Mesendoderm (in vitro differentiated cells): ENCODE results near the gene IGFBP5. TPM values are rescaled to one million over a fixed set of nuclear protein-coding genes. Genes with fewer than 3 reads are reported as not detected.

Experiments used
- DNase-seq: peaks from one replicate; pipeline ENCODE4 v3.0.0; 2013
- H2AK5ac ChIP-seq: 2 replicates; pipeline ENCODE4 v1.6.1; 2013; ENCODE audit warnings: low read length, inconsistent platforms
- H2BK120ac ChIP-seq: 2 replicates; pipeline ENCODE4 v1.6.1; 2013; ENCODE audit warnings: low read depth, mild to moderate bottlenecking, low read length, moderate library complexity, mixed read lengths
- H2BK15ac ChIP-seq: replicated peaks from 2 replicates; pipeline ENCODE4 v1.6.1; 2013; ENCODE audit warnings: low read depth, mild to moderate bottlenecking, moderate library complexity
- H2BK5ac ChIP-seq: 2 replicates; pipeline ENCODE4 v1.6.1; 2013; ENCODE audit warnings: low read length, inconsistent platforms
- H3K18ac ChIP-seq: 2 replicates; pipeline ENCODE4 v1.6.1; 2013; ENCODE audit warnings: mild to moderate bottlenecking, low read length, mixed read lengths
- H3K23ac ChIP-seq: one replicate; pipeline ENCODE4 v1.6.1; 2013; ENCODE audit warnings: low read length
- H3K27ac ChIP-seq: 2 replicates; pipeline ENCODE4 v1.5.1; 2013; ENCODE audit warnings: low read depth, mild to moderate bottlenecking, inconsistent platforms, low read length, moderate library complexity
- H3K27me3 ChIP-seq: 2 replicates; pipeline ENCODE4 v1.6.1; 2013; ENCODE audit warnings: low read length, control low read depth, mild to moderate bottlenecking, inconsistent platforms; ENCODE audit not compliant: insufficient read depth, poor library complexity
- H3K36me3 ChIP-seq: 2 replicates; pipeline ENCODE4 v1.6.1; 2013; ENCODE audit warnings: low read length, inconsistent platforms; ENCODE audit not compliant: control insufficient read depth, insufficient read depth
- H3K4ac ChIP-seq: one replicate; pipeline ENCODE4 v1.6.1; 2013; ENCODE audit warnings: low read depth, mild to moderate bottlenecking, low read length, moderate library complexity
- H3K4me1 ChIP-seq: 2 replicates; pipeline ENCODE4 v1.6.1; 2013; ENCODE audit warnings: low read depth, low read length, inconsistent platforms; ENCODE audit not compliant: control insufficient read depth
- H3K4me2 ChIP-seq: 2 replicates; pipeline ENCODE4 v1.6.1; 2013; ENCODE audit warnings: low read length
- H3K4me3 ChIP-seq: 2 replicates; pipeline ENCODE4 v1.5.1; 2013; ENCODE audit warnings: mild to moderate bottlenecking, low read length
- H3K56ac ChIP-seq: one replicate; pipeline ENCODE4 v1.6.1; 2013; ENCODE audit warnings: low read length
- H3K79me1 ChIP-seq: 2 replicates; pipeline ENCODE4 v1.6.1; 2013; ENCODE audit warnings: low read length, inconsistent platforms
- H3K79me2 ChIP-seq: 2 replicates; pipeline ENCODE4 v1.6.1; 2013; ENCODE audit warnings: mild to moderate bottlenecking, low read length; ENCODE audit not compliant: control insufficient read depth, insufficient read depth
- H3K9ac ChIP-seq: 2 replicates; pipeline ENCODE4 v1.6.1; 2013; ENCODE audit warnings: low read length, inconsistent platforms
- H4K5ac ChIP-seq: one replicate; pipeline ENCODE4 v1.6.1; 2013; ENCODE audit warnings: low read length
- H4K8ac ChIP-seq: one replicate; pipeline ENCODE4 v1.6.1; 2013; ENCODE audit warnings: low read depth, mild to moderate bottlenecking, control low read depth, low read length, moderate library complexity
- WGBS: extraction: QIAGEN DNeasy Blood & Tissue Kit; methylation state at CpG from one replicate; pipeline ENCODE4 v1.1.7; 2013; ENCODE audit warnings: low lambda C conversion rate, missing lambda C conversion rate; ENCODE audit not compliant: insufficient coverage; ENCODE audit errors: extremely low coverage; 5-methylcytosine and 5-hydroxymethylcytosine counted together
- polyA plus RNA-seq, 2 experiments: library from polyadenylated mRNA; stranded (reverse); fragments of 200-250 nt; gene quantifications; one replicate each; pipeline ENCODE4 v1.2.3, GENCODE V29; 2013

The IGFBP5 gene, protein sequence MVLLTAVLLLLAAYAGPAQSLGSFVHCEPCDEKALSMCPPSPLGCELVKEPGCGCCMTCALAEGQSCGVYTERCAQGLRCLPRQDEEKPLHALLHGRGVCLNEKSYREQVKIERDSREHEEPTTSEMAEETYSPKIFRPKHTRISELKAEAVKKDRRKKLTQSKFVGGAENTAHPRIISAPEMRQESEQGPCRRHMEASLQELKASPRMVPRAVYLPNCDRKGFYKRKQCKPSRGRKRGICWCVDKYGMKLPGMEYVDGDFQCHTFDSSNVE
- 0.35 TPM for polyA plus RNA-seq (2013, experiment 1 of 2)
- polyA plus RNA-seq (2013, experiment 2 of 2): 0.32 TPM

DNA sequence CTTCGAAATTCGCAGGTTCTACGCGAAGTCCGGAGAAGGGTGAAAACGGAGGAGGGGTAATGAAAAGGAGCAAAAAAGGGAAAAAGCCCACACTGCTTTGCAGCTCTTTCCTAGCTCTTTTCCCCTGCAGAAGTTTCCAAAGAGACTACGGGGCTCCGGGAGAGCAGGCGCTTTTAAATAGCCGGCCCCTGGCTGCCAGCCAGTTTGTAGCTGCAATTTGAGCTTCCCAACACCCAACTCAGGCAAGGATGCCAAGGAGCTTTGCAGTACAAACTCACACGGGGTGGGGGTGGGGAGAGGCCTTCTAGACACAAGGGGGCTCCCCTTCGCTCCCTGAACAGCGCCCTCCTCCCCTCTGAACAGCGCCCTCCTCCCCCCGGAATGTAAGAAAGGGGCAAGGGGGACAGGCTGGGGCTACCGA lies at the start of gene IGFBP5:
IGFBP5 (minus strand) TSS at position 149 of the 421 bp plus-strand sequence. CDS start 774 bp downstream, outside the sequence.
- no peak within 1 kb of the TSS for H2AK5ac ChIP-seq
- H3K27ac ChIP-seq: no peak within 1 kb of the TSS
- no peak within 1 kb of the TSS for H2BK5ac ChIP-seq
- no peak within 1 kb of the TSS for H3K18ac ChIP-seq
- no peak within 1 kb of the TSS for H2BK120ac ChIP-seq
- H3K9ac ChIP-seq: peak within 1 kb of the TSS; percentile 37
- peak within 1 kb of the TSS; percentile 79 for H3K4me2 ChIP-seq
- peak within 1 kb of the TSS; percentile 89 for H3K23ac ChIP-seq
- H4K5ac ChIP-seq: no peak within 1 kb of the TSS
- peak; percentile 82 for DNase-seq
- H4K8ac ChIP-seq: no peak within 1 kb of the TSS
- no peak within 1 kb of the TSS for H3K4ac ChIP-seq
- no peak within 1 kb of the TSS for H3K4me3 ChIP-seq
- H3K4me1 ChIP-seq: peaks cover 10% of the 10 kb centered on the region
- peak within 1 kb of the TSS; percentile 54 for H3K56ac ChIP-seq
- H3K79me1 ChIP-seq: no peaks in the 10 kb centered on the region
- H3K27me3 ChIP-seq: peaks cover 14% of the 10 kb centered on the region
- no peaks in the 10 kb centered on the region for H3K36me3 ChIP-seq
- WGBS: no CpG with 5 or more reads among the region's 16 CpGs
- no peak within 1 kb of the TSS for H2BK15ac ChIP-seq
- H3K79me2 ChIP-seq: no peaks in the 10 kb centered on the region

DNA sequence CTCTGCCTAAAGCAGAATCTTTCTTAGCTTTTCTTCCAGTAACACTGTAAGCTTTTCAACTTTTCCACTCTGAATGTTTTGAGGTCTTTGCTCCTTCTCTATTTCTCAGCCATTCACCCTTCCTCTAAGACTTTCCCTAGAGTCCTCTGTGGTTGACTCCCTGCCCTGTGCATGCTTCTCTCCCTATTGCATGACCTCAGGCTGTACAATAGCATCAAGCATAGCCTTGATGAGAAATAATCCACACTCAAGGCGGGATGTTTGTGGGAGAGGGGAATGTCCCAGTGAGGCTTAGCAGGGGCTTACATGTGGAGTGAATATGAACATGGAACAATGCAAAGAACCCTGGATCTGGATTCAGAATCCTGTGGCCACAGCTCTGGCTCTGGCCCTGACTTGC lies 48.4 kb upstream of the IGFBP5 start:
- no peak overlapping the region for H4K8ac ChIP-seq
- no peak overlapping the region for H4K5ac ChIP-seq
- no peak for DNase-seq
- H3K4me3 ChIP-seq: no peak overlapping the region
- H3K79me1 ChIP-seq: no peaks in the 10 kb centered on the region
- no peak overlapping the region for H3K9ac ChIP-seq
- H3K4me1 ChIP-seq: no peaks in the 10 kb centered on the region
- no peak overlapping the region for H3K18ac ChIP-seq
- H3K79me2 ChIP-seq: no peaks in the 10 kb centered on the region
- H3K4ac ChIP-seq: no peak overlapping the region
- no peak overlapping the region for H2AK5ac ChIP-seq
- H3K27me3 ChIP-seq: no peaks in the 10 kb centered on the region
- no CpG with 5 or more reads among the region's 1 CpG for WGBS
- no peak overlapping the region for H3K27ac ChIP-seq
- no peak overlapping the region for H2BK15ac ChIP-seq
- H3K4me2 ChIP-seq: no peak overlapping the region
- H3K36me3 ChIP-seq: no peaks in the 10 kb centered on the region
- no peak overlapping the region for H2BK120ac ChIP-seq
- no peak overlapping the region for H2BK5ac ChIP-seq
- no peak overlapping the region for H3K56ac ChIP-seq
- H3K23ac ChIP-seq: no peak overlapping the region

DNA sequence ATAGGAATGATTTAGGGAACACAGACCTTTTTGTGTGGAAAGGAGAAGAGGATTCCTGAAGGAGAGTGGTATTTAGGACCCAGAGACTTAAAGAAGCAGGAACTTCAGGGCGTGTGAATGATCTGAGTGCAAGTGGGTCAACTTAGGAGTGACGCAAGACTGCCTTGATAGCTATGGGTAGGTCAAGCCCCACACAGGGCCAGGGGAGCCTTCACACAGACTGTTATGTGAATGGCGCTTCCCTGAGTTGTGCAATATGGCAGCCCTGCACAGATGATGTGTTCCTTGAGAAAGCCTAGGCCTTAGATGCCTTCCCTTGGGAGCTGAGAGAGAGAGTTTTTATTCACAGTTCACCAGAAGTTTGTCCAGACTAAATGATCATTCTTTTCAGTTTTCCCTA lies 47.1 kb upstream of the IGFBP5 start:
- WGBS: no CpG with 5 or more reads among the region's 3 CpGs
- Histone ChIP-seq H3K27ac (no peak overlapping the region), H2BK15ac (no peak overlapping the region)

DNA sequence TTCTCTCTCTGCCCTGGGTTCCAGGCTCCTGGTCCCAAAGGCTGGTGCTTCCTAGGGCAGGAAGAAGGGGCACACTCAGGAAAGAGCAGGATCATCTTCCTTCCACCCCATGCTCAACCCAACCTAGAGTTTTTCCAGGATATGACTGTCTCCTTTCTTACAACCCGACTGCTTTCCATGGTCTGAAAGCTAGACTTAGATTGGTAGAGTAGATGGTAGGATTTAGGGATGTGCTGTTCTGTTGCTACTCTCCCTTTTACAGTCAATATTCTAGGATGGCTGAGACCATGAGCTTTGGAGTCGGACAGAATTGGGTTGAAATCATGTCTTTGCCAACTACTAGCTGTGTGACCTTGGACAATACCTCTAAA lies 45.9 kb upstream of the IGFBP5 start:
- DNase-seq: no peak
- Histone ChIP-seq H2AK5ac (no peak overlapping the region), H3K27ac (no peak overlapping the region), H3K4me2 (no peak overlapping the region), H3K27me3 (no peaks in the 10 kb centered on the region), H2BK15ac (no peak overlapping the region), H3K36me3 (no peaks in the 10 kb centered on the region), H3K4ac (no peak overlapping the region), H3K4me3 (no peak overlapping the region), H2BK120ac (no peak overlapping the region), H3K23ac (no peak overlapping the region), H4K8ac (no peak overlapping the region), H3K79me2 (no peaks in the 10 kb centered on the region), H3K18ac (no peak overlapping the region), H3K79me1 (no peaks in the 10 kb centered on the region), H3K56ac (no peak overlapping the region), H3K9ac (no peak overlapping the region), H4K5ac (no peak overlapping the region), H3K4me1 (no peaks in the 10 kb centered on the region), H2BK5ac (no peak overlapping the region)
- WGBS: no CpG with 5 or more reads among the region's 2 CpGs

More for the DNA sequence above, 47.1 kb upstream of the IGFBP5 start:
- no peaks in the 10 kb centered on the region for H3K27me3 ChIP-seq
- H2BK5ac ChIP-seq: no peak overlapping the region
- H3K4me2 ChIP-seq: no peak overlapping the region
- H4K8ac ChIP-seq: no peak overlapping the region
- DNase-seq: no peak
- H3K4me1 ChIP-seq: no peaks in the 10 kb centered on the region
- H3K79me1 ChIP-seq: no peaks in the 10 kb centered on the region
- no peak overlapping the region for H2BK120ac ChIP-seq
- no peak overlapping the region for H2AK5ac ChIP-seq
- no peak overlapping the region for H3K23ac ChIP-seq
- H3K36me3 ChIP-seq: no peaks in the 10 kb centered on the region
- H3K56ac ChIP-seq: no peak overlapping the region
- no peak overlapping the region for H4K5ac ChIP-seq
- H3K4ac ChIP-seq: no peak overlapping the region
- H3K18ac ChIP-seq: no peak overlapping the region
- no peaks in the 10 kb centered on the region for H3K79me2 ChIP-seq
- no peak overlapping the region for H3K9ac ChIP-seq
- H3K4me3 ChIP-seq: no peak overlapping the region

DNA sequence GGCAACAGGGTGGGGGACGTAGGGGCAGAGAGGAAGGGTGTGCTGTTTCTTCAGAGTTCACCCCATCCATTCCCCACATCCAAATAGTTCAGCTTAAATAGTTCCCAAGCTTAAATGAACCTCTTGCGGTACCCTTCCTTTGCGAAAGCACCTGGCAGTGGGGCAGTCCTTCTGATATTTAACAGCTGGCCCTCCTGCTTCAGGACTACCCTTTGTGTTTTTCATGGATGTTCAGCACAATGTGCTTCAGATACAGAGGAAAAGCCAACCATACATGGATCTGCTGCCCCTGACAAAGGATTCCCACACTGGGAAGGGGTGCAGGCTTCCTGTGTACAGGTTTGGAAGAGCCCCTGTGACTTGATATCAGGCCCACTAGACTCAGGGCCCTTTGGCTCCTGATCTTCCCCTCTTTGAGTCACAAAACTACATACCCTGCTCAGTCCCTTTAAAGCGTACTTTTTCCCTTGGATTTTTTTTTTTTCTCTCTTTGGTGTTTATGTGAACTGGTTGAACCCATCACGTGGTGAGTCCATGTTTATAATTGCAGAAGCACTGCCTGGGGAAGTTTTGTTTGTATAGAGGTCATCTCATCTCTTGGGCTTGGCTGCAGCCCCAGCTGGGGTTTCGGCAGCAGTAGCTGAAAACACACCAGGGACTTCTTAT lies 45.3 kb upstream of the IGFBP5 start:
- H3K27ac ChIP-seq: no peak overlapping the region
- H3K23ac ChIP-seq: no peak overlapping the region
- WGBS: no CpG with 5 or more reads among the region's 6 CpGs
- no peak overlapping the region for H3K4me3 ChIP-seq
- H4K5ac ChIP-seq: no peak overlapping the region
- no peak overlapping the region for H2BK5ac ChIP-seq
- no peak overlapping the region for H3K56ac ChIP-seq
- no peak overlapping the region for H3K4me2 ChIP-seq
- no peak overlapping the region for H3K18ac ChIP-seq
- no peaks in the 10 kb centered on the region for H3K27me3 ChIP-seq
- no peaks in the 10 kb centered on the region for H3K4me1 ChIP-seq
- H4K8ac ChIP-seq: no peak overlapping the region
- no peak overlapping the region for H2BK15ac ChIP-seq
- no peak for DNase-seq
- no peak overlapping the region for H2AK5ac ChIP-seq
- H3K36me3 ChIP-seq: no peaks in the 10 kb centered on the region
- no peak overlapping the region for H3K9ac ChIP-seq
- H3K79me1 ChIP-seq: no peaks in the 10 kb centered on the region
- no peak overlapping the region for H3K4ac ChIP-seq
- H3K79me2 ChIP-seq: no peaks in the 10 kb centered on the region
- H2BK120ac ChIP-seq: no peak overlapping the region
